Mesothelial cell of epicardium (in vitro differentiated cells): ENCODE data around the gene EPHA6. TPM values are rescaled to one million over a fixed set of nuclear protein-coding genes. Genes with fewer than 3 reads are reported as not detected.

ENCODE experiments used
- DNase-seq, 2 experiments: peaks; one replicate each; pipeline ENCODE4 v3.0.0; 2021; ENCODE audit warnings: low spot score in 2 of 2; ENCODE audit not compliant: unreplicated experiment in 2 of 2
- H3K27ac Mint-ChIP-seq: 2 replicates; pipeline ENCODE4 v1.8.0; 2021; ENCODE audit warnings: mixed read lengths
- H3K27me3 Mint-ChIP-seq: 2 replicates; pipeline ENCODE4 v1.8.0; 2021; ENCODE audit warnings: low read depth, mixed read lengths
- H3K36me3 Mint-ChIP-seq: 2 replicates; pipeline ENCODE4 v1.8.0; 2021; ENCODE audit warnings: mixed read lengths
- H3K4me1 Mint-ChIP-seq: 2 replicates; pipeline ENCODE4 v1.8.0; 2021; ENCODE audit warnings: mixed read lengths
- H3K4me3 Mint-ChIP-seq: 2 replicates; pipeline ENCODE4 v1.8.0; 2021; ENCODE audit warnings: mild to moderate bottlenecking, moderate library complexity, mixed read lengths
- H3K9me3 Mint-ChIP-seq: 2 replicates; pipeline ENCODE4 v1.8.0; 2021; ENCODE audit warnings: mixed read lengths
- total RNA-seq: library from RNA; stranded (reverse); gene quantifications from 3 replicates; pipeline ENCODE4 v1.2.1, GENCODE V29; 2021
- TF ChIP-seq, protein P1 (sequence below): fragments of 200-600 bp; sonication (generic); IDR thresholded peaks from one replicate; pipeline ENCODE4 v1.5.0; 2021; ENCODE audit warnings: antibody characterized with exemption; ENCODE audit not compliant: unreplicated experiment

The EPHA6 gene
- total RNA-seq, 1 donor from 2014 or later, result 43.3 TPM

DNA sequence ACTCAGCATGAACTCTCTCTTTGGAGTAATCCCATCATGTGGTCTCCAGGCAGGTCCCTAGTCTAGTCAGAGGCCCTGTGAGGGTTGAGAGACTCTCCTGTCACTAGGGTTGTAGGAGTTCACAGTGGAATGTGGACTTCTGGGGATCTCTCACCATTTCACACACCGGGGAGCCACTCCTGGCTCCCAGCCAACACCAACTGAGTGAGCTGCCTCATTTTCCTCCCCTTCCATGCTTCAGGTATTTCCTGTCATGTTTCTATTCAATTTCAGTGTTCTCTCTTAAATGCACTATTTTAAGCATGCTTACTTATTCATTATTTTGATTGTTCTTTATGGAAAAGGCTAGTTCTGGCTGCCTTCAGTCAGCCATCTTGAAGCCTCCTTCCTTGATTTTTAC, 482.6 kb downstream of the EPHA6 start:
- Mint-ChIP-seq H3K27me3 (no peaks in the 10 kb centered on the region), H3K27ac (no peak overlapping the region), H3K36me3 (peaks cover 27% of the 10 kb centered on the region), H3K9me3 (peaks cover 17% of the 10 kb centered on the region), H3K4me3 (no peak overlapping the region), H3K4me1 (peaks cover 4% of the 10 kb centered on the region)
- TF ChIP-seq, protein P1, sequence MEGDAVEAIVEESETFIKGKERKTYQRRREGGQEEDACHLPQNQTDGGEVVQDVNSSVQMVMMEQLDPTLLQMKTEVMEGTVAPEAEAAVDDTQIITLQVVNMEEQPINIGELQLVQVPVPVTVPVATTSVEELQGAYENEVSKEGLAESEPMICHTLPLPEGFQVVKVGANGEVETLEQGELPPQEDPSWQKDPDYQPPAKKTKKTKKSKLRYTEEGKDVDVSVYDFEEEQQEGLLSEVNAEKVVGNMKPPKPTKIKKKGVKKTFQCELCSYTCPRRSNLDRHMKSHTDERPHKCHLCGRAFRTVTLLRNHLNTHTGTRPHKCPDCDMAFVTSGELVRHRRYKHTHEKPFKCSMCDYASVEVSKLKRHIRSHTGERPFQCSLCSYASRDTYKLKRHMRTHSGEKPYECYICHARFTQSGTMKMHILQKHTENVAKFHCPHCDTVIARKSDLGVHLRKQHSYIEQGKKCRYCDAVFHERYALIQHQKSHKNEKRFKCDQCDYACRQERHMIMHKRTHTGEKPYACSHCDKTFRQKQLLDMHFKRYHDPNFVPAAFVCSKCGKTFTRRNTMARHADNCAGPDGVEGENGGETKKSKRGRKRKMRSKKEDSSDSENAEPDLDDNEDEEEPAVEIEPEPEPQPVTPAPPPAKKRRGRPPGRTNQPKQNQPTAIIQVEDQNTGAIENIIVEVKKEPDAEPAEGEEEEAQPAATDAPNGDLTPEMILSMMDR, result no peak
- DNase-seq, result no peak

DNA sequence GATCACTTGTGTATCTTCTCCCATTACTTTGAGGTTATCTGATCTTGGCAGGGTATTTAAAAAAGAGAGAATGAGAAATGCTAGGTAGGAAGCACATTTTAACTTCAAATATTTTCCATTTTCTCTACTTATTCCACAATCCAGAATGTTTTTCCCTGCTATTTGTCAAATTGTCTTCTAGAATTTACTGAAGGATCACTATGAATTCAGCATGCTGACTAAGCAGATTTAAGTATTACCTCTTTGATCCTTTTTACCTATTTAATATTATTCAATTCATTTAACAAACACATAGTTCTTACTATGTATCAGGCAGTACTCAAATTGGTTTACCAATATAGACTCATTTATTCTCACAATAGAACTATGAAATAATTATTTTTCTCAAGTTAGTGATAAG, 486.7 kb downstream of the EPHA6 start:
- Mint-ChIP-seq H3K36me3 (peaks cover 14% of the 10 kb centered on the region), H3K4me1 (peaks cover 4% of the 10 kb centered on the region), H3K4me3 (no peak overlapping the region), H3K27ac (no peak overlapping the region), H3K27me3 (no peaks in the 10 kb centered on the region), H3K9me3 (peaks cover 14% of the 10 kb centered on the region)
- no peak for DNase-seq
- TF ChIP-seq, protein P1, result no peak

DNA sequence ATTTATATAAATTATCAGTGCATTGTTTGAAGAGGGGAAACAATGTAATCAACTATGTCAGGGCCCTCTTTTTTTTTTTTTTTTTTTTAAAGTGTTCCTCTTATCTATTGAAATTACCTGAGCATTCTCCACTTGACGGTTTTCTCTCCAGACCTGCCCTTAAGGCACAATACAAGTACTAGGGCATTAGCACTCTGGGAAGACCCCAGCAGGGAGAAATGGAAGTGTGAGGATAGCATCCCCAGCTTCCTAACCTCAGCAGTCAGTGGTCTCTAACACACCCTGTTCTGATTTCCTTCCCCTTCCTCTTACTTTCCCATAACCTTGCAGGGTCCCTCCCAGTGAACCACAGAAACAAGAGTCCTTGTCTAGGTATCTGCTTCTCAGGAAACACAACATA, 491.8 kb downstream of the EPHA6 start:
- no peaks in the 10 kb centered on the region for H3K27me3 Mint-ChIP-seq
- TF ChIP-seq, protein P1, result no peak
- DNase-seq, result no peak

GRCh38 chr3:97338375-97338774, 524.0 kb downstream of the EPHA6 start:
- no peaks in the 10 kb centered on the region for H3K4me1 Mint-ChIP-seq
- no peak for DNase-seq
- H3K36me3 Mint-ChIP-seq, result no peaks in the 10 kb centered on the region
- TF ChIP-seq, protein P1, result no peak
- no peaks in the 10 kb centered on the region for H3K27me3 Mint-ChIP-seq
- no peak overlapping the region for H3K27ac Mint-ChIP-seq
- H3K9me3 Mint-ChIP-seq, result peaks cover 20% of the 10 kb centered on the region
- no peak overlapping the region for H3K4me3 Mint-ChIP-seq

More for the DNA sequence above, 491.8 kb downstream of the EPHA6 start:
- H3K4me1 Mint-ChIP-seq, result no peaks in the 10 kb centered on the region
- peaks cover 13% of the 10 kb centered on the region for H3K36me3 Mint-ChIP-seq
- no peak overlapping the region for H3K27ac Mint-ChIP-seq
- H3K9me3 Mint-ChIP-seq, result peaks cover 14% of the 10 kb centered on the region
- H3K4me3 Mint-ChIP-seq, result no peak overlapping the region

DNA sequence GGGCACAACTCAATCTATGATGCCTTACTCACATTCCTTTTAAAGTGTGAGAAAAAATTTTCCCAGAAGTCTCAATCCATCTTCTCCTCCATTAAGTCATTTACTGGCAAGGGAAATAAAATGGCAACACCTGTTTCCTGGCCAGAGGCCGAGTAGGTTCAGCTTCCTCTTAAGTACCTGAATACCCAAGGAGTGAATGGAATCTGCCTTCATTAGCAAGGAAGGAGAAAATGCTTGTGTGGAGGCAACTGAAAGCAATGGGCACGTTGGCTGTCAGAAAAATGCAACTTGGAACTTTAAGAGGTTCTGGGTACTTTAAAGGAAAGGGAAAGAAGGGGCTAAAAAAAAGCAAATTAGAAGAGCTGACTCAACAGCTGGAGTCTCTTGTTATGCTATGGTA, 526.5 kb downstream of the EPHA6 start:
- no peak overlapping the region for H3K27ac Mint-ChIP-seq

More for the DNA sequence above, 526.5 kb downstream of the EPHA6 start:
- Mint-ChIP-seq H3K4me1 (no peaks in the 10 kb centered on the region), H3K36me3 (peaks cover 1% of the 10 kb centered on the region), H3K9me3 (peaks cover 10% of the 10 kb centered on the region), H3K4me3 (no peak overlapping the region), H3K27me3 (no peaks in the 10 kb centered on the region)
- TF ChIP-seq, protein P1, result no peak
- DNase-seq, result no peak
